HepG2 (cell line): Measurements from ENCODE around the gene PTPRU. TPM values are rescaled to one million over a fixed set of nuclear protein-coding genes. Genes with fewer than 3 reads are reported as not detected.
A peak's percentile ranks its signal among the peaks of the same experiment; 100 is the strongest.

Source experiments
- BCL6 ChIP-seq: IDR thresholded peaks from 2 replicates; pipeline ENCODE4 v1.6.1; 2016; ENCODE audit warnings: missing genetic modification reagents, missing compliant biosample characterization
- ESRRA ChIP-seq: sonication (generic); formaldehyde crosslinking; IDR thresholded peaks from 2 replicates; pipeline ENCODE4 v1.5.1; 2020; ENCODE audit warnings: mild to moderate bottlenecking, low read depth, missing genetic modification reagents
- HOXA5 ChIP-seq: sonication (generic); formaldehyde crosslinking; IDR thresholded peaks from 2 replicates; pipeline ENCODE4 v1.4.0; 2020; ENCODE audit warnings: missing genetic modification reagents
- MEIS2 ChIP-seq: sonication (generic); formaldehyde crosslinking; IDR thresholded peaks from 2 replicates; pipeline ENCODE4 v1.9.0; 2021; ENCODE audit warnings: mild to moderate bottlenecking, missing genetic modification reagents
- NFE2 ChIP-seq: sonication (generic); formaldehyde crosslinking; IDR thresholded peaks from 2 replicates; pipeline ENCODE4 v1.4.0; 2020; ENCODE audit warnings: missing genetic modification reagents
- NFIC ChIP-seq: IDR thresholded peaks from 2 replicates; pipeline ENCODE4 v1.6.1; 2012; ENCODE audit warnings: mild to moderate bottlenecking, low read length, inconsistent platforms
- NR1H2 ChIP-seq: sonication (generic); formaldehyde crosslinking; IDR thresholded peaks from 2 replicates; pipeline ENCODE4 v1.8.1; 2022; ENCODE audit warnings: low read depth, missing genetic modification reagents, borderline replicate concordance
- NR2F2 ChIP-seq: IDR thresholded peaks from 2 replicates; pipeline ENCODE4 v1.6.1; 2012; ENCODE audit warnings: low read depth, inconsistent platforms, borderline replicate concordance
- PAX8 ChIP-seq: sonication (generic); formaldehyde crosslinking; IDR thresholded peaks from 2 replicates; pipeline ENCODE4 v1.8.0; 2022; ENCODE audit warnings: mild to moderate bottlenecking, missing genetic modification reagents, borderline replicate concordance
- RARA ChIP-seq: IDR thresholded peaks from 2 replicates; pipeline ENCODE4 v1.6.1; 2016; ENCODE audit warnings: missing genetic modification reagents, missing compliant biosample characterization
- RXRB ChIP-seq: IDR thresholded peaks from 2 replicates; pipeline ENCODE4 v1.6.1; 2016; ENCODE audit warnings: borderline replicate concordance, missing genetic modification reagents, missing compliant biosample characterization
- SAFB2 ChIP-seq: sonication (generic); formaldehyde crosslinking; IDR thresholded peaks from 2 replicates; pipeline ENCODE4 v1.5.1; 2020; ENCODE audit warnings: missing genetic modification reagents, low read depth, mild to moderate bottlenecking, borderline replicate concordance
- SIX1 ChIP-seq: sonication (generic); formaldehyde crosslinking; IDR thresholded peaks from 2 replicates; pipeline ENCODE4 v1.4.0; 2020; ENCODE audit warnings: missing genetic modification reagents, borderline replicate concordance
- YY1 ChIP-seq: IDR thresholded peaks from 2 replicates; pipeline ENCODE4 v1.6.1; 2011; ENCODE audit warnings: low read length, low read depth, moderate library complexity, mild to moderate bottlenecking; ENCODE audit not compliant: insufficient read depth, insufficient replicate concordance
- ZNF12 ChIP-seq: sonication (generic); formaldehyde crosslinking; IDR thresholded peaks from 2 replicates; pipeline ENCODE4 v1.5.0; 2020; ENCODE audit warnings: missing genetic modification reagents
- ZNF232 ChIP-seq: sonication (generic); formaldehyde crosslinking; IDR thresholded peaks from 2 replicates; pipeline ENCODE4 v1.4.0; 2020; ENCODE audit warnings: missing genetic modification reagents, borderline replicate concordance
- ZNF382 ChIP-seq: sonication (generic); formaldehyde crosslinking; IDR thresholded peaks from 2 replicates; pipeline ENCODE4 v1.5.0; 2020; ENCODE audit warnings: missing genetic modification reagents, mild to moderate bottlenecking, borderline replicate concordance
- ZNF446 ChIP-seq: sonication (generic); formaldehyde crosslinking; IDR thresholded peaks from 2 replicates; pipeline ENCODE4 v1.5.0; 2020; ENCODE audit warnings: mild to moderate bottlenecking, missing genetic modification reagents
- ZNF484 ChIP-seq: sonication (generic); formaldehyde crosslinking; IDR thresholded peaks from 2 replicates; pipeline ENCODE4 v1.5.1; 2020; ENCODE audit warnings: mild to moderate bottlenecking, low read depth, missing genetic modification reagents, borderline replicate concordance
- ZNF777 ChIP-seq: sonication (generic); formaldehyde crosslinking; IDR thresholded peaks from 2 replicates; pipeline ENCODE4 v1.4.0; 2020; ENCODE audit warnings: missing genetic modification reagents
- ZNF816 ChIP-seq: sonication (generic); formaldehyde crosslinking; IDR thresholded peaks from 2 replicates; pipeline ENCODE4 v1.8.0; 2022; ENCODE audit warnings: missing genetic modification reagents, mild to moderate bottlenecking, borderline replicate concordance
- polyA plus RNA-seq, 8 experiments: library from polyadenylated mRNA; depleted of rRNA in 3 of 8; stranded (reverse) in 7 of 8; unstranded in 1 of 8; fragments of >200 nt; fragmentation: Illumina TruSeq in 4 of 8; extraction: Trizol in 4 of 8; gene quantifications; 2 replicates each; pipeline versions ENCODE4 v1.2.1 to v1.2.3, GENCODE V29; 2011 to 2016; ENCODE audit warnings: low read depth in 4 of 8, missing spikeins in 1 of 8, mixed read lengths in 1 of 8; ENCODE audit not compliant: insufficient read depth in 1 of 8
- total RNA-seq, 5 experiments: library from RNA; depleted of rRNA; stranded (reverse); fragments of >200 nt; fragmentation: Illumina TruSeq; extraction: Trizol; gene quantifications; 2 replicates each; pipeline ENCODE4 v1.2.3, GENCODE V29; 2016; ENCODE audit warnings: low read depth in 1 of 5
- TF ChIP-seq, protein P1 (sequence below): sonication (generic); formaldehyde crosslinking; IDR thresholded peaks from 2 replicates; pipeline ENCODE4 v1.4.0; 2020; ENCODE audit warnings: mild to moderate bottlenecking, missing genetic modification reagents
- TF ChIP-seq, protein P2 (sequence below), 2 experiments: sonication (generic) in 1 of 2; formaldehyde crosslinking in 1 of 2; IDR thresholded peaks; 2 replicates each; pipeline versions ENCODE4 v1.4.0 to v1.6.1; 2018 to 2020; ENCODE audit warnings: missing genetic modification reagents in 2 of 2, borderline replicate concordance in 1 of 2, low read depth in 1 of 2, mild to moderate bottlenecking in 1 of 2, missing biosample characterization in 1 of 2
- TF ChIP-seq, protein P3 (sequence below): sonication (generic); formaldehyde crosslinking; IDR thresholded peaks from 2 replicates; pipeline ENCODE4 v1.5.0; 2020; ENCODE audit warnings: mild to moderate bottlenecking, missing genetic modification reagents, moderate library complexity
- TF ChIP-seq, protein P4 (sequence below): sonication (generic); formaldehyde crosslinking; IDR thresholded peaks from 2 replicates; pipeline ENCODE4 v1.4.0; 2020; ENCODE audit warnings: missing genetic modification reagents, borderline replicate concordance

PTPRU gene
- total and polyA plus RNA-seq, 2 of the 13 experiments (the other 11 are each of a cell fraction or from before 2014, with no cell fraction given): 21.6 to 22.3 TPM

DNA sequence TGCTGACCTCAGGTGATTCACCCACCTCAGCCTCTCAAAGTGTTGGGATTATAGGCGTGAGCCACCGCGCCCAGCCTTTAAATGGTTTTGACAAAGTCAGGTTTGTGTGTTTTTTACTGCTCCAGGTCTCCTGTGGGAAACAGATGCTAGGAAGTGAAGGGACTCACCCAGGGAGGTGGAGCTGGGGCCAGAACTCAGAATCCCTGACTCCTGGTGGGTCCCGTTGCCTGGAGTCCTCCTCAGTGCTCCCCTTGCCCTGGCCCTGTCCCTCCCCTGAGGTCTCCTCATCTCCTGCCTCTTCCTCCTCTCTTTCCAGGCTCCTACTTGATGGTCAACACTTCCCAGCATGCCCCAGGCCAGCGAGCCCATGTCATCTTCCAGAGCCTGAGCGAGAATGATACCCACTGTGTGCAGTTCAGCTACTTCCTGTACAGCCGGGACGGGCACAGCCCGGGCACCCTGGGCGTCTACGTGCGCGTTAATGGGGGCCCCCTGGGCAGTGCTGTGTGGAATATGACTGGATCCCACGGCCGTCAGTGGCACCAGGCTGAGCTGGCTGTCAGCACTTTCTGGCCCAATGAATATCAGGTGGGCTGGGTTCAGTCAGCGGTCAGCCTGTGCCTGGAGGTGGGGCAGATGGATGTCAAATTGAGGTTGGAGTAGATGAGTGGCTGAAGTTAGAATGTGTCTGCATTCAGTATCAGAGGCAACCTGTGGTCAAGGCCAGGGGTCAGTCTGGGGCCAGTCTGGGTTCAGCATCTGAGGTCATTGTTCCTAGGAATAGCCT is 22.1 kb downstream of the PTPRU start (continued):
- TF ChIP-seq, protein P1, sequence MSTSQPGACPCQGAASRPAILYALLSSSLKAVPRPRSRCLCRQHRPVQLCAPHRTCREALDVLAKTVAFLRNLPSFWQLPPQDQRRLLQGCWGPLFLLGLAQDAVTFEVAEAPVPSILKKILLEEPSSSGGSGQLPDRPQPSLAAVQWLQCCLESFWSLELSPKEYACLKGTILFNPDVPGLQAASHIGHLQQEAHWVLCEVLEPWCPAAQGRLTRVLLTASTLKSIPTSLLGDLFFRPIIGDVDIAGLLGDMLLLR (CRISPR knock-in tag): no peak
- TF ChIP-seq SAFB2 (CRISPR knock-in tag): no peak
- TF ChIP-seq ZNF484 (CRISPR knock-in tag): no peak
- TF ChIP-seq, protein P2, sequence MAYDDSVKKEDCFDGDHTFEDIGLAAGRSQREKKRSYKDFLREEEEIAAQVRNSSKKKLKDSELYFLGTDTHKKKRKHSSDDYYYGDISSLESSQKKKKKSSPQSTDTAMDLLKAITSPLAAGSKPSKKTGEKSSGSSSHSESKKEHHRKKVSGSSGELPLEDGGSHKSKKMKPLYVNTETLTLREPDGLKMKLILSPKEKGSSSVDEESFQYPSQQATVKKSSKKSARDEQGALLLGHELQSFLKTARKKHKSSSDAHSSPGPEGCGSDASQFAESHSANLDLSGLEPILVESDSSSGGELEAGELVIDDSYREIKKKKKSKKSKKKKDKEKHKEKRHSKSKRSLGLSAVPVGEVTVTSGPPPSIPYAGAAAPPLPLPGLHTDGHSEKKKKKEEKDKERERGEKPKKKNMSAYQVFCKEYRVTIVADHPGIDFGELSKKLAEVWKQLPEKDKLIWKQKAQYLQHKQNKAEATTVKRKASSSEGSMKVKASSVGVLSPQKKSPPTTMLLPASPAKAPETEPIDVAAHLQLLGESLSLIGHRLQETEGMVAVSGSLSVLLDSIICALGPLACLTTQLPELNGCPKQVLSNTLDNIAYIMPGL (CRISPR knock-in tag; IDR thresholded peaks at IDR 0.05; ENCODE audit: borderline replicate concordance in 1 of 2, low read depth in 1 of 2): no peak
- no peak for TF ChIP-seq HOXA5 (CRISPR knock-in tag)
- peak; percentile 85; the same call in 1 of the 2 replicates for TF ChIP-seq NR1H2
- peak; percentile 94 for TF ChIP-seq RARA
- TF ChIP-seq, protein P3, sequence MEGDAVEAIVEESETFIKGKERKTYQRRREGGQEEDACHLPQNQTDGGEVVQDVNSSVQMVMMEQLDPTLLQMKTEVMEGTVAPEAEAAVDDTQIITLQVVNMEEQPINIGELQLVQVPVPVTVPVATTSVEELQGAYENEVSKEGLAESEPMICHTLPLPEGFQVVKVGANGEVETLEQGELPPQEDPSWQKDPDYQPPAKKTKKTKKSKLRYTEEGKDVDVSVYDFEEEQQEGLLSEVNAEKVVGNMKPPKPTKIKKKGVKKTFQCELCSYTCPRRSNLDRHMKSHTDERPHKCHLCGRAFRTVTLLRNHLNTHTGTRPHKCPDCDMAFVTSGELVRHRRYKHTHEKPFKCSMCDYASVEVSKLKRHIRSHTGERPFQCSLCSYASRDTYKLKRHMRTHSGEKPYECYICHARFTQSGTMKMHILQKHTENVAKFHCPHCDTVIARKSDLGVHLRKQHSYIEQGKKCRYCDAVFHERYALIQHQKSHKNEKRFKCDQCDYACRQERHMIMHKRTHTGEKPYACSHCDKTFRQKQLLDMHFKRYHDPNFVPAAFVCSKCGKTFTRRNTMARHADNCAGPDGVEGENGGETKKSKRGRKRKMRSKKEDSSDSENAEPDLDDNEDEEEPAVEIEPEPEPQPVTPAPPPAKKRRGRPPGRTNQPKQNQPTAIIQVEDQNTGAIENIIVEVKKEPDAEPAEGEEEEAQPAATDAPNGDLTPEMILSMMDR: no peak
- TF ChIP-seq NFE2: no peak
- TF ChIP-seq ZNF816: no peak
- no peak for TF ChIP-seq NFIC
- TF ChIP-seq YY1: no peak
- no peak for TF ChIP-seq ZNF777 (CRISPR knock-in tag)
- no peak for TF ChIP-seq ESRRA
- TF ChIP-seq, protein P4, sequence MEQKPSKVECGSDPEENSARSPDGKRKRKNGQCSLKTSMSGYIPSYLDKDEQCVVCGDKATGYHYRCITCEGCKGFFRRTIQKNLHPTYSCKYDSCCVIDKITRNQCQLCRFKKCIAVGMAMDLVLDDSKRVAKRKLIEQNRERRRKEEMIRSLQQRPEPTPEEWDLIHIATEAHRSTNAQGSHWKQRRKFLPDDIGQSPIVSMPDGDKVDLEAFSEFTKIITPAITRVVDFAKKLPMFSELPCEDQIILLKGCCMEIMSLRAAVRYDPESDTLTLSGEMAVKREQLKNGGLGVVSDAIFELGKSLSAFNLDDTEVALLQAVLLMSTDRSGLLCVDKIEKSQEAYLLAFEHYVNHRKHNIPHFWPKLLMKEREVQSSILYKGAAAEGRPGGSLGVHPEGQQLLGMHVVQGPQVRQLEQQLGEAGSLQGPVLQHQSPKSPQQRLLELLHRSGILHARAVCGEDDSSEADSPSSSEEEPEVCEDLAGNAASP (CRISPR knock-in tag): peak; percentile 63; the same call in 1 of the 2 replicates
- peak; percentile 74 for TF ChIP-seq BCL6 (CRISPR knock-in tag)
- peak; percentile 73 for TF ChIP-seq RXRB (CRISPR knock-in tag)
- no peak for TF ChIP-seq MEIS2 (CRISPR knock-in tag)
- TF ChIP-seq PAX8 (CRISPR knock-in tag): no peak
- no peak for TF ChIP-seq ZNF232 (CRISPR knock-in tag)
- peak; percentile 45; the same call in 1 of the 2 replicates for TF ChIP-seq NR2F2
- no peak for TF ChIP-seq SIX1
- TF ChIP-seq ZNF12 (CRISPR knock-in tag): no peak
- TF ChIP-seq ZNF446 (CRISPR knock-in tag): no peak
- TF ChIP-seq ZNF382 (CRISPR knock-in tag): no peak
